ENCODE measurements around the gene PPM1F.

PPM1F gene

GRCh38 chr22:21952586-21953571 is at the start of gene PPM1F:
PPM1F (minus strand) TSS chr22:21952848; CDS start chr22:21946048, 6,800 bp downstream.
- DNase-seq, result peak; percentile 55

DNA sequence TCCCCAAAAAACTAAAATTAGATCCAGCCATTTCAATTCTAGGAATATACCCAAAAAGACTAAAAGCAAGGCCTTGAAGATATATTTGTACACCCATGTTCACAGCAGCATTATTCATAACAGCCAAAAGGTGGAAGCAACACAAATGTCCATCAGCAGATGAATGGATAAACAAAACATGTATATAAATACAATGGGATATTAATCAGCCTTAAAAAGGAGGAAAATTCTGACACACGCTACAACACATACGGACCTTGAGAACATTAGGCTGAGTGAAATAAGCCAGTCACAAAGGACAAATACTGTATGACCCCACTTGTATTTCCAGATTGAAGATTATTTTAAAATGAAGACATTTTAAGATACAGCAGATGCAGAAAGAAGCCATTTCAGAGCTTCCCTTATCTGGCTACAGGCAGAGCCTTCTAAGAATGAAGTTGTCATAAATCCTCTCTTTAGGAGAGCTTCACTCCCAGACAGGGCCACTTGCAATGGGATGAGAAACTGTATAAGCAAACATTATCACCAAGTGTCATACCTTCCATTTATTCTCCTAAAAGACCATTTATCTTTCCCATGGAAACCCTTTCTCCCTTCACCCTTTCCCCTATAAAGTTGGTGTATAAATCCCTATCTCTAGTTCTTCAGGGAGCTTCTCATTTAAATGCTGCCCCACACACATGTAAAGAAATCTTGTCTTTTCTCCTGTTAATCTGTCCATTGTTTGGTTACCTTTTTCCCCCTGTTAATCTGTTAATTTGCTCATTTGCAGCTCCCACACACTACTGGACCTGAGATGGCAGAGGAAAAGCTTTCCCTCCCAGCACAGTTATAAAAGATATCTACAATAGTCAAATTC is 49.2 kb upstream of the PPM1F start:
- no peak for DNase-seq

DNA sequence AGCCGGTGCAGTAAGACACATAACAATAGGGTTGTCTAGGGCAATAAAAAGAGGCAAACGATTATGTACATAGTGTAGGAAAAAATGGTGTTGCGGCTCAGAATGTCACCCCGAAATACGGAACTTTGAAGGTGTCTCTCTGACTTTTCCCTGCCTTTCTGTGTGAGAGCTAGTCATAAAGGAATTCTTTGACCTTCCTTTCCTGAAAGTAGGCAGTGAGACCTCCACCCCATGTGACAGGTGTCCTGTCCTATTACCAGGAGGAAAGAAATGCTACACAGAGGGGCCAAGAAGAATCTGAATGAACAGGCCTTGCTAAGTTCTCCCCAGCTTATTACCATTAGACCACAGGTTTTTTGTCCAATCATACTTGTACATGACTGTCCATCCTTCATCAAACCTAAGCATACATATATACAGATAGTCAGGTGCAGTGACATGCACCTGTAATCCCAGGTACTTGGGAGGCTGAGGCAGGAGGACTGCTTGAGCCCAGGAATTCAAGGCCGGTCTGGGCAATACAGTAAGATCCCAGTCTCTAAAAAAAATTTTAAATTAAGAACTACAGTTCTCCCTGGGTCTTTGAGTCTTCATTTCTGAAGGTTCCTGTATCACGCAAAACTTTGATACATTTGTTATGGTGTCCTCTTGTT is 46.1 kb upstream of the PPM1F start:
- no peak for DNase-seq

DNA sequence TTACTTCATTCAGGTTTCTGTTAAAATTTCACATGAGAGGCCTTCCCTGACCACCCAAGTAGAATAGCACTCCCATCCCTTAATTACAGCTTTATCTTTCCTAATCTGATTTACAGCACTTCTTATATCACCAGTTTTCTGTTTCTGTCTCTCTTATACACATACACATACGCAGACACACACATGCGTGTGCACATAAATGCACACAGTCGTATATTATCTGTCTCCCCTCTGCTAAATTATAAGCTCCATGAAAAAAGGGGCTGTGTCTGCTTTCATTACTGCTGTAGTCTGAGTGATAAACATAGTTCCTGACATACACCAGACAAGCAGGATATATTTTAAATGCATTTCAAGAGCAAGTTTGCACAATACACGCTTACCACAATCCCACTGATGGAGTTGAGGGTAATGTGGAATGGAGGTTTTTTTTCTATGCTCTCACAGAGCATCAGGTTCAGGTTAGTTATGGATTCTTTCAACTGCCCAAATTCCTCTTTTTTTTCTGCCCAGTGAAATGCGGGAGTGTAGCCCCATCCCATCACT is 43.6 kb upstream of the PPM1F start:
- no peak for DNase-seq

DNA sequence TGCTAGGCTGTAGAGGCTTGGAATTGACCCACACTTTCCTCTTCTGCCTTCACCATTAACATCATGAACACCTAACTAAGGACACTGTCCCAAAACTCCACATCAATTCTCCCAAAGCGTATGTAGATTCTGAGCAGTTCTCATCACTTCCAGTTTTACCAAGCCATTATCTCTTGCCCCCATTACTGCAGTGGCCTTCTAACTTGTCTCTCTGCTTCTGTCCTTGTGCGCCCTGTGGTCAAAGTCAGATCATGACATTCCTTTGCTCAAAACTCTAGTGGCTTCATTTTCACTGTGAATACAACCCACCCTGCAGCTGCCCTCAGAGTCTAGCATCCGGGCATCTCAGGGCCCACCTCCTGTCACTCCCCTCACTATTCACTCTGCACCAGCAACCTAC is 43.0 kb upstream of the PPM1F start:
- no peak for DNase-seq

- no peak for DNase-seq
Measured at GRCh38 chr22:21994881-21995444, 42.3 kb upstream of the PPM1F start.

DNA sequence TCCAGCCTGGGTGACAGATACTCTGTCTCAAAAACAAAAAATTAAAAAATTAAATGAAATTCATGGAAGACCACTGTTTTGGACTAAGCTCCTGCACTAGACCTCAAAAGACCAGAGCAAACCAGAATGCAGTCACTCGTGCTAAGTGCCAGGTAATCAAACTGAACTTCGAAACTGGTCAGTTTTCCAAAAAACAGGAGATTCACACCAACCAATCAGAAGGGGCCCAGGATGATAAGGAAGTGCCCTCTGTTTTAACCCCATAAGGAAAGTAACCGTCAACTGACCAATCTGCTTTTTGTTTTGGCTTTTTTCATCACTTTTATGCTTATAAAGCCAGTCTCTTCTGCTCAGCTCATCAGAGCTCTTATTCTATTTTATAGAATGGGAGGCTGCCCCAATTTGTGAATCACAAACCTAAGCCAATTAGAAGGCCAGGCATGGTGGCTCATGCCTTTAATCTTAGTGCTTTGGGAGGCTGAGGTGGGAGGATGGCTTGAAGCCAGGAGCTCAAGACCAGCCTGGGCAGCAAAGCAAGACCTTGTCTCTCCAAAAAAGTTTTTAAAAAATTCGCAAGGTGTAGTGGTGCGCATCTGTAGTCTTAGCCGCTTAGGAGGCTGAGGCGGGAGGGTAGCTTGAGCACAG is 40.1 kb upstream of the PPM1F start:
- no peak for DNase-seq

- no peak for DNase-seq
Measured at GRCh38 chr22:21991774-21992173, 39.1 kb upstream of the PPM1F start.

DNA sequence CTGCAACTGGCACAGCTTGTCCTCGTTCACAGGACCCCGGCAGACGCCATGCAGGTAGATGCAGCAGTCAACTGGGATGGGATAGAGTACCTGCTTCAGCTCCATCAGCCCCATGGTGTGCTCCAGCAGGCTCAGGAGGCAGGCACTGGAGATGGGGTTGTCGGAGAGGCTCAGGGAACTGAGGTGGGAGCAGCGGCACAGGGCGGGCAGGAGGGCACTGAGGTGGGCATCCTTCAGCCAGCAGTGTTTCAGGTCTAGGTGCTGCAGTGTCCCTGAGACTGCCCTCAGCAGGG is 38.6 kb upstream of the PPM1F start:
- no peak for DNase-seq

- no peak for DNase-seq
Measured at GRCh38 chr22:21990445-21991303, 38.0 kb upstream of the PPM1F start.

DNA sequence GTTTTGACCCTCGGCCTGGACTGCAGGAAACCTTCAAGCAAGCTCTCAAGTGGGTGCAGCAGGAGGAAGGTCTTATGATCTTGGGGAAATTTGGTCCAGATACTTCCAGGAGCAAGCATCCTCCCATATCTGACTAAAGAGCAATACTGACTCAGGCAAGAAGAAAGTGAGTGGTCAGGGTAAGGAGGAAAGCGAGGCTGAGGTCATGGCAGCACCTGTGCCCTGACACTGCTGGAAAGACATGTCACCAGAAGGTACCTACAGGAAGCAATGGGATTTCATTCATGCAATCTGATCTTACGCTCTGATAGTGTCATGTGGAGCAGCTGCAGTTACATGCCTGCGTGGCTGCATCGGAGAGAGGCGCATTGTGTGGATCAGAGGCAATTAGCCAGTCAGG is 36.4 kb upstream of the PPM1F start:
- DNase-seq, result no peak

DNA sequence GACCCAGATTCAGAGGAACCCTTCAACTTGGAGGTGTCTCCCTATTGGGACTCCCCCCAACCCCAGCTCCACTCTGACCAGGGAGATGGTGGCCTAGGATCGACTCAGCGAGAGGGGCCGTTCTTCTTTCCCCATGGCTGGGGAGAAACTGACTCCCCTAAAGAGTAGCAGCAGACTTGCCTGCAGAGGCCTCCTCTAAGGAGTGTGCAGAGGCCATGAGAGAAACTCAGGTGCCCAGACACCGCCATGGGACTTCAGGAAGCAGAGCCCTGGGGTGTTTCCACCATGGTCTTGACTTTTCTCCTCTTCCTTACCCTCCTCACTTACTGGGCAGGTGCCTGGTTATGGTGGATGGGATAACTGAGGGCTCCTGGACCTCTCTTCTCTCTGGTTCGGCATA is 32.6 kb upstream of the PPM1F start:
- DNase-seq, result no peak

GRCh38 chr22:21984793-21985192 is 32.1 kb upstream of the PPM1F start:
- no peak for DNase-seq

DNA sequence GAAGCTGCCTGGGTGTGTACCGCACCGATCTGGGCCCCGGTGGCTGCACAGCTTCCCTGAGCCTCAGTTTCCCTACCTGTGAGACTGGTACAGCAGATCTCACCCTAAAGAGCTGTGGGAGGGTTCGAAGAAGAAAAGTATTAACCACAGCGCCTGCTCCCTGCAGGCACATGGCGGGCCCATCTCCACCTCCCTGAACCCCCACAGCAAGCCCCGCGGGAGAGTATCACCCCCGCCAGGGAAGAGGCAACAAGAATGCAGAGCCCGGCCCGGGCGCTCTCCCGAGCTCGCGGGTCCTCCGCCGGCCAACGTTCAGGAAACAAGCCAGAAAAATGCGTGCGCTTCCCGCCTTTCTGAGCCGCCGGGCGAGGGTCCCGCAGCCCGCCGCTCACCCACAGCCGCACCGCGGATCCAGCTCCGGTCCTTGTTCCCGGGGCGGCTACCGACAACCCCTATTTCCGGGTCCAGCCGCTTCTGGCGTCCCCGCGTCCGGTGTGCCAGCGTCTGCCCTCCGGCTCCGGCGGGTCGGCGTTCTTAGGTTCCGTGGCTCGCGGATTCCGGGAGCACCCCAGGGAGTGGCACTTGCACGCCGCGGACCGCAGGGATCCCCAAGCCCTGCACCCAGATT is 29.8 kb upstream of the PPM1F start, which contains the start of gene TOP3B:
TSS of gene TOP3B (minus strand) at position 450 of the 628 bp plus-strand sequence. CDS start 7,078 bp downstream, outside the sequence.
- peak; percentile 21 for DNase-seq

- no peak for DNase-seq
Measured at GRCh38 chr22:21981874-21982273, 29.2 kb upstream of the PPM1F start.

- DNase-seq, result no peak
Measured at GRCh38 chr22:21980547-21980946, 27.9 kb upstream of the PPM1F start.

DNA sequence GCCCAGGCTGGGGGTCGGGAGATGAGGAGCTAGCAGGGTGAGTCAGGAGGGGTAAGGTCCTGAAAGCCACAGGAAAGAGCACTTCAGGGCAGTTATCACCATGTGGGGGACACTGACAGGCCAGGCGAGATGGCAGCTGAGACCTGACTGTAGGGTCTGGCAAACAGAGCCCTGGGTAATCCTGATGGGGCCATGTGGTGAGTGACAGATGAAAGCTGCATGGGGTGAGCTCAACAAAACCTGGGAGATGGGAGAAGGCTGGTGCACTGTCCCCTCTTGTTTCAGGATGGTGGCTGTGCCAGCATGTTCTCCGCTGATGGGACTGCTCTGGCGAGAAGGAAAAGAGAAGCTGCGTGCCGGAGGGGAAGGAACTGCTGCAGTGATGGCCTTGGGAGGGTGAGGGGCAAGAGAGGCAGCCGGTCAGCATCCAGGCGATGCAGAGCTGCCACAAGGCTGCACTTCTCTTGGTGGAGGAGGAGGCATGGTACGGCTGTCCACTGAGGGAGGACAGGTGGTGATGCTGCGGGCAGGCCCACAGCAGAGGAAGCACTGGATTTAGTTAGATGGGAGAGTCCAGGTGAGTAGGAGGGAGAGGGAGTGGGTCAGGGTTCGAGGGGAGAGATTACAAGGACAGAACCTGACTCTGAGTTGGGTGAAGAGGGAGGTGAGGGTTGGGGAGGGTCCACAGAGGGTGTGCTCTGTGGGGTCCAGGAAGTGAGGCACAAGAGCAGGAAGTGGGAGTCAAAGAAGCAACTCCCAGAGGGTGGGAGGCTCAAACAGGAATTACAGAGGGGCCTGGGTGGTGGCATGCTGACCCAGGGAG is 26.1 kb upstream of the PPM1F start:
- no peak for DNase-seq

DNA sequence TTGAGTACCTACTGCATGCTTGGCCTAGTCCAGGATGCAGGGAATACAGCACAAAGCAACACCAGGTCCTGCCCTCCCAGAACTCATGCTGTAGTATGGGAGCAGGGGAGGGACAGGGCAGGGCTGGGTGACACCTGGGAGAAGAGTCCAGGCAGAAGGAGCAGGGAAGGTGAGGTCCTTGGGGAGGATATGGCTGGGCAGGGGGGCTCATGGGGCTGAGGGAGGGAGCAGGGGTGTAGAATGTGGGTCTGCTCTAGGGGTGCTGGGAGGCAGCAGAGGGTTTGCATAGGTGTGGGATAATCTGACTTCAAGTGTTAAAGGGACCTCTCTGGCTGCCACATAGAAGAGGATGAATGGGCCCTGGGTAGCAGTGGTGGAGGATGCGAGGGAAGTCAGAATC is 25.2 kb upstream of the PPM1F start:
- no peak for DNase-seq

DNA sequence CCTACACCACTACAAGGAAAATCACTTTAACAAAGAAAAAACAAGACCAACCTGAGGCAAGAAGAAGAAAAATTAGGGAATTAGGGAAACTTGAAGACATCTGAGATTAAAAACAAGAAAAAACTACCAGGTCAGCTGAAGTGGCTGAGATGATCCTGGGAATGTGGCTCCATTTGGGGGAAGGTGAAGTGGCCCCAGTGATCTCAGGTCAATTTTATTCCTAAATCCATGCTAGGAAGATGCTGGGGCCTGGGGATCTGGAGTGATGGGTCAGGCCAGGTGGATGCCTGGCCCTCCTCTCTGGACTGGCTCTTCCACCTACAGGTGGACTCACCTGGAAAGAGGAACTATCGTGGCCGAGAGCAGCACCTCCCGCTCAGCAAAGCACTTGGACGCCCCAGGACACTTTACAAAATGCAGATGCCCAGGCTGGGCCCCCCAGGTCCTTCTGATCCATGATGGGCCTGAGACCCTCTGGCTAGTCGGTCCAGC is 23.3 kb upstream of the PPM1F start:
- DNase-seq, result no peak

Measured in SHP77 treated with DMSO at 0.1 percent for 48 hours (cell line).